IMR-90 (cell line): ENCODE measurements around the gene POLR2J2.
"Not testable (repeated sequence)": the region's sequence is repeated elsewhere in the genome, so short reads cannot be mapped to it uniquely, and the experiment has no call there.

Experiments
- BHLHE40 ChIP-seq: fragments of 150-350 bp; IDR thresholded peaks from 2 replicates; pipeline ENCODE4 v1.6.1; 2016; ENCODE audit warnings: mild to moderate bottlenecking, low read depth, low read length
- CEBPB ChIP-seq: IDR thresholded peaks from 2 replicates; pipeline ENCODE4 v1.6.1; 2012; ENCODE audit warnings: low read depth, low read length, improper control_type of control experiment
- CTCF ChIP-seq: conservative IDR thresholded peaks from 2 replicates; pipeline ENCODE4 v1.5.1; 2012; ENCODE audit warnings: mild to moderate bottlenecking, low read depth, low read length, improper control_type of control experiment
- MXI1 ChIP-seq: IDR thresholded peaks from 2 replicates; pipeline ENCODE4 v1.6.1; 2012; ENCODE audit warnings: low read depth, mild to moderate bottlenecking, low read length, moderate library complexity, borderline replicate concordance
- POLR2A ChIP-seq: IDR thresholded peaks from 2 replicates; pipeline ENCODE4 v1.6.1; 2012; ENCODE audit warnings: mild to moderate bottlenecking, low read depth, low read length
- RCOR1 ChIP-seq: IDR thresholded peaks from 2 replicates; pipeline ENCODE4 v1.6.1; 2012; ENCODE audit warnings: mild to moderate bottlenecking, low read length, improper control_type of control experiment; ENCODE audit not compliant: insufficient replicate concordance
- RFX5 ChIP-seq: IDR thresholded peaks from 2 replicates; pipeline ENCODE4 v1.8.0; 2012; ENCODE audit warnings: low read depth, mild to moderate bottlenecking, low read length, moderate library complexity
- TF ChIP-seq, protein P1 (sequence below): fragments of 150-350 bp; IDR thresholded peaks from 2 replicates; pipeline ENCODE4 v1.6.1; 2017; ENCODE audit warnings: mild to moderate bottlenecking, antibody characterized with exemption, low read length, low read depth
- TF ChIP-seq, protein P2 (sequence below): fragments of 150-350 bp; IDR thresholded peaks from 2 replicates; pipeline ENCODE4 v1.6.1; 2016; ENCODE audit warnings: low read depth, mild to moderate bottlenecking, low read length, moderate library complexity, borderline replicate concordance

GRCh38 chr7:102671166-102671955, at the start of gene POLR2J2:
- TF ChIP-seq CTCF, POLR2A, RCOR1, BHLHE40, MXI1, RFX5, CEBPB: not testable (repeated sequence)
- TF ChIP-seq, protein P1, sequence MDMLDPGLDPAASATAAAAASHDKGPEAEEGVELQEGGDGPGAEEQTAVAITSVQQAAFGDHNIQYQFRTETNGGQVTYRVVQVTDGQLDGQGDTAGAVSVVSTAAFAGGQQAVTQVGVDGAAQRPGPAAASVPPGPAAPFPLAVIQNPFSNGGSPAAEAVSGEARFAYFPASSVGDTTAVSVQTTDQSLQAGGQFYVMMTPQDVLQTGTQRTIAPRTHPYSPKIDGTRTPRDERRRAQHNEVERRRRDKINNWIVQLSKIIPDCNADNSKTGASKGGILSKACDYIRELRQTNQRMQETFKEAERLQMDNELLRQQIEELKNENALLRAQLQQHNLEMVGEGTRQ, result not testable (repeated sequence)
- TF ChIP-seq, protein P2, sequence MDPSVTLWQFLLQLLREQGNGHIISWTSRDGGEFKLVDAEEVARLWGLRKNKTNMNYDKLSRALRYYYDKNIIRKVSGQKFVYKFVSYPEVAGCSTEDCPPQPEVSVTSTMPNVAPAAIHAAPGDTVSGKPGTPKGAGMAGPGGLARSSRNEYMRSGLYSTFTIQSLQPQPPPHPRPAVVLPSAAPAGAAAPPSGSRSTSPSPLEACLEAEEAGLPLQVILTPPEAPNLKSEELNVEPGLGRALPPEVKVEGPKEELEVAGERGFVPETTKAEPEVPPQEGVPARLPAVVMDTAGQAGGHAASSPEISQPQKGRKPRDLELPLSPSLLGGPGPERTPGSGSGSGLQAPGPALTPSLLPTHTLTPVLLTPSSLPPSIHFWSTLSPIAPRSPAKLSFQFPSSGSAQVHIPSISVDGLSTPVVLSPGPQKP, result not testable (repeated sequence)
